Fibroblast of lung (primary cell): ENCODE results near the gene KRTAP4-3. TPM values are rescaled to one million over a fixed set of nuclear protein-coding genes. Genes with fewer than 3 reads are reported as not detected.

ENCODE experiments used
- polyA plus RNA-seq, 2 donors: library from polyadenylated mRNA; depleted of rRNA in 1 of 2; stranded (reverse) in 1 of 2; unstranded in 1 of 2; fragments of >200 nt; gene quantifications; 2 replicates each; pipeline ENCODE4 v1.2.1, GENCODE V29; 2011 to 2012; ENCODE audit warnings: missing spikeins in 1 of 2
- total RNA-seq: library from RNA; depleted of rRNA; stranded (reverse); fragments of >200 nt; gene quantifications from 2 replicates; pipeline ENCODE4 v1.2.1, GENCODE V29; 2014

Gene KRTAP4-3
- total and polyA plus RNA-seq, 2 donors (not counting 1 experiment from before 2014, with no cell fraction given) = not detected

Other genes starting within 250 kb of the KRTAP4-3 start
Only the 30 nearest of the 40 such genes appear.
- 0.17 TPM in 1 of 2 replicates, not detected in the other for gene KRTAP1-5, start 141.0 kb downstream of the KRTAP4-3 start, total RNA-seq
- gene KRTAP1-5, start 141.0 kb downstream of the KRTAP4-3 start, polyA plus RNA-seq = 6.2 and 6.3 TPM in 2 replicates
- gene KRTAP1-4, start 138.0 kb downstream of the KRTAP4-3 start, total RNA-seq = not detected in 2 replicates
- gene KRTAP1-4, start 138.0 kb downstream of the KRTAP4-3 start, polyA plus RNA-seq = not detected in 2 replicates
- gene KRTAP1-3, start 133.3 kb downstream of the KRTAP4-3 start, total RNA-seq = not detected in 2 replicates
- gene KRTAP1-3, start 133.3 kb downstream of the KRTAP4-3 start, polyA plus RNA-seq = not detected in 2 replicates
- not detected in 2 replicates for gene KRTAP1-1, start 126.8 kb downstream of the KRTAP4-3 start, total RNA-seq
- gene KRTAP1-1, start 126.8 kb downstream of the KRTAP4-3 start, polyA plus RNA-seq = 0.25 and 0.64 TPM in 2 replicates
- not detected in 2 replicates for gene KRTAP2-1, start 120.9 kb downstream of the KRTAP4-3 start, total RNA-seq
- not detected in 2 replicates for gene KRTAP2-1, start 120.9 kb downstream of the KRTAP4-3 start, polyA plus RNA-seq
- gene KRTAP2-2, start 113.0 kb downstream of the KRTAP4-3 start, total RNA-seq = not detected in 2 replicates
- not detected in 2 replicates for gene KRTAP2-2, start 113.0 kb downstream of the KRTAP4-3 start, polyA plus RNA-seq
- gene KRTAP2-3, start 108.1 kb downstream of the KRTAP4-3 start, total RNA-seq = not detected in 2 replicates
- gene KRTAP2-3, start 108.1 kb downstream of the KRTAP4-3 start, polyA plus RNA-seq = 0.84 and 2.6 TPM in 2 replicates
- not detected in 2 replicates for gene KRTAP2-4, start 102.3 kb downstream of the KRTAP4-3 start, total RNA-seq
- not detected in 2 replicates for gene KRTAP2-4, start 102.3 kb downstream of the KRTAP4-3 start, polyA plus RNA-seq
- not detected in 2 replicates for gene KRTAP4-7, start 84.1 kb downstream of the KRTAP4-3 start, total RNA-seq
- gene KRTAP4-7, start 84.1 kb downstream of the KRTAP4-3 start, polyA plus RNA-seq = not detected in 2 replicates
- not detected in 2 replicates for gene KRTAP4-8, start 70.1 kb downstream of the KRTAP4-3 start, total RNA-seq
- not detected in 2 replicates for gene KRTAP4-8, start 70.1 kb downstream of the KRTAP4-3 start, polyA plus RNA-seq
- gene KRTAP4-16, start 66.0 kb downstream of the KRTAP4-3 start, total RNA-seq = not detected in 2 replicates
- not detected in 2 replicates for gene KRTAP4-16, start 66.0 kb downstream of the KRTAP4-3 start, polyA plus RNA-seq
- not detected in 2 replicates for gene KRTAP4-9, start 62.8 kb downstream of the KRTAP4-3 start, total RNA-seq
- not detected in 2 replicates for gene KRTAP4-9, start 62.8 kb downstream of the KRTAP4-3 start, polyA plus RNA-seq
- gene KRTAP4-11, start 49.8 kb downstream of the KRTAP4-3 start, total RNA-seq = not detected in 2 replicates
- gene KRTAP4-11, start 49.8 kb downstream of the KRTAP4-3 start, polyA plus RNA-seq = not detected in 2 replicates
- gene KRTAP4-12, start 44.0 kb downstream of the KRTAP4-3 start, total RNA-seq = not detected in 2 replicates
- gene KRTAP4-12, start 44.0 kb downstream of the KRTAP4-3 start, polyA plus RNA-seq = 0.23 TPM in 1 of 2 replicates, not detected in the other
- not detected in 2 replicates for gene KRTAP4-6, start 27.7 kb downstream of the KRTAP4-3 start, total RNA-seq
- gene KRTAP4-6, start 27.7 kb downstream of the KRTAP4-3 start, polyA plus RNA-seq = not detected in 2 replicates
- not detected in 2 replicates for gene KRTAP4-5, start 18.4 kb downstream of the KRTAP4-3 start, total RNA-seq
- gene KRTAP4-5, start 18.4 kb downstream of the KRTAP4-3 start, polyA plus RNA-seq = not detected in 2 replicates
- gene KRTAP4-4, start 7.5 kb downstream of the KRTAP4-3 start, total RNA-seq = not detected in 2 replicates
- not detected in 2 replicates for gene KRTAP4-4, start 7.5 kb downstream of the KRTAP4-3 start, polyA plus RNA-seq
- gene KRTAP4-2, start 10.0 kb upstream of the KRTAP4-3 start, total RNA-seq = not detected in 2 replicates
- gene KRTAP4-2, start 10.0 kb upstream of the KRTAP4-3 start, polyA plus RNA-seq = not detected in 2 replicates
- gene KRTAP4-1, start 16.7 kb upstream of the KRTAP4-3 start, total RNA-seq = not detected in 2 replicates
- not detected in 2 replicates for gene KRTAP4-1, start 16.7 kb upstream of the KRTAP4-3 start, polyA plus RNA-seq
- gene KRTAP9-1, start 21.7 kb upstream of the KRTAP4-3 start, total RNA-seq = not detected in 2 replicates
- not detected in 2 replicates for gene KRTAP9-1, start 21.7 kb upstream of the KRTAP4-3 start, polyA plus RNA-seq
- not detected in 2 replicates for gene KRTAP9-2, start 58.4 kb upstream of the KRTAP4-3 start, total RNA-seq
- gene KRTAP9-2, start 58.4 kb upstream of the KRTAP4-3 start, polyA plus RNA-seq = not detected in 2 replicates
- gene KRTAP9-3, start 64.2 kb upstream of the KRTAP4-3 start, total RNA-seq = not detected in 2 replicates
- not detected in 2 replicates for gene KRTAP9-3, start 64.2 kb upstream of the KRTAP4-3 start, polyA plus RNA-seq
- not detected in 2 replicates for gene KRTAP9-8, start 69.8 kb upstream of the KRTAP4-3 start, total RNA-seq
- not detected in 2 replicates for gene KRTAP9-8, start 69.8 kb upstream of the KRTAP4-3 start, polyA plus RNA-seq
- gene KRTAP9-4, start 81.5 kb upstream of the KRTAP4-3 start, total RNA-seq = not detected in 2 replicates
- gene KRTAP9-4, start 81.5 kb upstream of the KRTAP4-3 start, polyA plus RNA-seq = not detected in 2 replicates
- gene KRTAP9-9, start 87.2 kb upstream of the KRTAP4-3 start, total RNA-seq = not detected in 2 replicates
- not detected in 2 replicates for gene KRTAP9-9, start 87.2 kb upstream of the KRTAP4-3 start, polyA plus RNA-seq
- gene KRTAP9-6, start 97.2 kb upstream of the KRTAP4-3 start, total RNA-seq = not detected in 2 replicates
- not detected in 2 replicates for gene KRTAP9-6, start 97.2 kb upstream of the KRTAP4-3 start, polyA plus RNA-seq
- gene KRTAP9-7, start 107.5 kb upstream of the KRTAP4-3 start, total RNA-seq = not detected in 2 replicates
- gene KRTAP9-7, start 107.5 kb upstream of the KRTAP4-3 start, polyA plus RNA-seq = not detected in 2 replicates
- not detected in 2 replicates for gene KRTAP29-1, start 134.6 kb upstream of the KRTAP4-3 start, total RNA-seq
- gene KRTAP29-1, start 134.6 kb upstream of the KRTAP4-3 start, polyA plus RNA-seq = not detected in 2 replicates
- gene KRTAP16-1, start 141.1 kb upstream of the KRTAP4-3 start, total RNA-seq = not detected in 2 replicates
- gene KRTAP16-1, start 141.1 kb upstream of the KRTAP4-3 start, polyA plus RNA-seq = not detected in 2 replicates
- not detected in 2 replicates for gene KRTAP17-1, start 147.5 kb upstream of the KRTAP4-3 start, total RNA-seq
- not detected in 2 replicates for gene KRTAP17-1, start 147.5 kb upstream of the KRTAP4-3 start, polyA plus RNA-seq